Pons (tissue), 1 donor: ENCODE data around the gene GNB1L.

ENCODE experiments used
- DNase-seq: peaks from one replicate; pipeline ENCODE4 v3.0.0-alpha.2; 2016; ENCODE audit warnings: low spot score

GNB1L gene

DNA sequence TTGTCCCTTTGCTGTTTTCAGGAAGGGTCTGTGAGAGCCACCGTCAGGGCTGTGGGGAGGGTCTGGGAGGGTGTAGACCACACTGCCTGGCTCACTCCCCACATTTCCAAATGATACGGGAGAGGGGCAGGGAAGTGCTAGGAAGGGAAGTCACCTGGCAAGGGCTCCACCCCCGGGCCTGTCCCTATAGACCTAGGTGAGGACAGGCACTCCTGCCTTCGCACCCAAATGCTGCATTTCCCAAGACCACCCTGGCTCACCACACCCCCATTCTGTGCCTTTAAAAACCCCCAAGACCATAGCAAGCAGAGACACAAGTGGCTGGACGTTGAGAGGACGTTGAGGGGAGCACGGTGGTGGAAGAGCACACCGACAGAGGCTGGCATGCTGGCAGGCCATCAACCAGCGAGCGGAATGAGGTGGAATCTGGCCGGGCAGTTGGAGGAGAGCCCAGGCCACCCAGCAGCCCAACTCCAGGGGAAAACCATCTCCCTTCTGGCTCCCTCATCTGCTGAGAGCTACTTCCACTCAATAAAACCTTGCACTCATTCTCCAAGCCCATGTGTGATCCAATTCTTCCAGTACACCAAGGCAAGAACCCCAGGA is 45.7 kb downstream of the GNB1L start:
- no peak for DNase-seq

DNA sequence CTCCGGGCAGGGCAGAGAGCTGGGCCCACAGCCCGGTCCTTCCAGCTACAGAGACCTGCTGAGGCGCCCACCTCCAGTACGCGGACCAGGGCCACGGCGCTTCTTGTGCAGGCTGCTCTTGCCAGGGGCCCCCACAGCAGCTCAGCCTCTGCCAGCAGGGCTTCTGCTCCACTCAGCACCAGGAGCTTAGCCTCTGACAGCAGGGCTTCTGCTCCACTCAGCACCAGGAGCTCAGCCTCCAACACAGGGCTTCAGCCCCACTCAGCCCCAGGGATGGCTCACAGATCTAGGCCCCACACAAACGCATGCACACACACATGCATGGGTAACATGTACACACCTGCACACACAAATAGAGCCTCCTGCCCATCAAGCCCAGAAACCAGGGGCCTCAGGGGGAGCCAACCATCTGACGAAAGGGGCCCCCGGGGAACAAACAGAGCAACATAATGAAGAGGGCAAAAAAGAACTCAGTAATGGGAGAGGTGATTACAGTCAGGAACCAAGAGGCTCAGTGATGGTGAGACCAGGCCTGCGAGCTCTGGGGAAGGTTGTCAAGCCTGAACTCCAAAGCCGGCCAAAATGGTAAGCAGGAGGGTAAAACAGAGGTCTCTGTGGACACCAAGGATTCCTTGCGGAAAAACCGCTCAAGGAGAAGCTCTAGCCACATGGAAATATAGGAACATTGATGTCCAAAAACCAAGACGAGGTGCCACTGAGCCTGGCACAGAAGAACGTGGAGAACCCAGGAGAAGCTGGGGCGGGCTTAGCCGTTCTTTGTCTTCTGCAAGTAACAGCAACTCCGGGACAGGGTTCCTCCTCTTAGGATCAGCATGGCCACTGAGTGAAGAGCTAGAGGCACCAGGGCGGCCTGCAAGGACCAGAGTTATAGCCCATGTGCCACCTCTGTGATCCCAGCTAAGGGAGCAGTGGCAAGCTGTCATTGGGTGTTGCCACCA is 46.5 kb downstream of the GNB1L start:
- no peak for DNase-seq

DNA sequence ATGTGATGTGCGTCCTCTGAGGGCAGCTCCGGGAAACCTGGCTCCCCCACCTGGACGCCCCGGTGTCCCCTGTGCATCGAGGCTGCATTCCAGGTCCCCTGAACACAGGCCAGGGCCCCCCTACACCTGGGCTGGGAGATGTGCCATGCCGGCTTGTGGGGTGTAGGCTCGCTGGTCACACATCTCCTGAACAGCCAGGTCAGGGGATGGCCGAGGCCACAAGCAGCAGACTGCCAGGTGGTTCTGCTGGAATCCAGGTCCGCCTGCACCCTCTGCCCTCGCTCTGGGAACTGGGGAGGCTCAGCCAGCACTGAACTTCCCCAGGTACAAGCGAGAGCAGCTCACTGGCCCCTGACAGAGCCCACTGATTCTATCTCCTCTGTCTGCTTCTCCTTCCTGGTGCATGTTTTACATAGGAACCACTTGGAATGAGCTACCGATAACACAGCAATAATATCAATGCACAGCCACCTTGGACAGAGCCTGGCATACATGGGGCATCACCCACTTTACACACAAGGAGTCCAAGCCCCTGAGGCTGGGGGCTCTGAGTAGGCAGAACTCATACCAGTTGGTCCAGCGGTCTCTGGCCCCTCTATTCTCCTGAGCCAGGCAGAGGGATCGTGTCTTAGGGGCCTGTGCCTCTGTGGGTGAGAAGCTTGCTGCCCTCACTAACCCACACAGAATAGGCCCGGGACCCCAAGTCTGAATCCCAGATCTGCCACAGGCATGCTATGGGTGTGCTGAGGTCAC is 47.3 kb downstream of the GNB1L start:
- DNase-seq, result no peak

DNA sequence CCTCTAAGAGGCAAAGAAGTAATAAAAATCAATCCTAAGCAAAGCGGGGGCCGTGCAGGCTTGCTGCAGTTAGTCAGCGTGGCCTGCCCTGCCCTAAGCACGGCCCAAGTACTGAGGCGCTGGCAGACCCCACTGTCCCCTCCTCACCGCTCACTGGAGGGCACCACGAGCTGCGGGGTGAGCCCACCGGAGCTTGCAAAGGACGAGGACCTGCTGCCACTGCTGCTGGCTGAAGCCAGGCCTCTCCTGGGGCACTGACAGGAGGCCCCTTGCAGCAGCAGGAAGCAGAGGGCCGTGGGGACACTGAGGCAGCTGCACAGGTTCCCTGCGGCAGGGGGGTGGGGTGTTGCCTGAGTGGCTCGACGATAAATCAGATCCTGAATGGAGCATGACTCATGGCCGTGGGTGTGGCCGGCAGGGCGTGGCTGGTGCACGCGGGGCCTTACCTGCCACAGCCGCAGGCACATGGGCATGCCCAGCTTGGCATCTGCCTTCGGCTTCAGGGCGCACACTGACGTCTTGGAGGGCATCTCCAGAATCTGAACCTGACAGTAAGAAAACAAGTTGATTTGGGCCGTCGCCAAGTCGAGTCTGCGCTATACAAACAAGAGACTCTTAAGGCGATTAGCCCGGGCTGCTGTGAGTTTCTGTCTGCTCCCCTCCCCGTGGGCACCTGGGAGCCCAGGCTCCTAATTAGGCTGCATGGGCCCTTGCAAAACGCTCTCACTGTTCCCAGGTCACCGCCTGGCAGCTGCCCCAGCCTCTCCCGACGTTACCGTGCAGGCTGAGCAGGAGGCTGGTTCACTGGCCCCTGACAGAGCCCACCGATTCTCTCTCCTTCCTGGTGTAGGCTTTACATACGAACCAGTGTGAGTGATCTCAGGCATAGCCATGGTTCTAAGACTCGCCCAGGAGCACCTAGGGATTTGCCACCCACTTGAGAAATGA is 48.2 kb downstream of the GNB1L start:
- no peak for DNase-seq

DNA sequence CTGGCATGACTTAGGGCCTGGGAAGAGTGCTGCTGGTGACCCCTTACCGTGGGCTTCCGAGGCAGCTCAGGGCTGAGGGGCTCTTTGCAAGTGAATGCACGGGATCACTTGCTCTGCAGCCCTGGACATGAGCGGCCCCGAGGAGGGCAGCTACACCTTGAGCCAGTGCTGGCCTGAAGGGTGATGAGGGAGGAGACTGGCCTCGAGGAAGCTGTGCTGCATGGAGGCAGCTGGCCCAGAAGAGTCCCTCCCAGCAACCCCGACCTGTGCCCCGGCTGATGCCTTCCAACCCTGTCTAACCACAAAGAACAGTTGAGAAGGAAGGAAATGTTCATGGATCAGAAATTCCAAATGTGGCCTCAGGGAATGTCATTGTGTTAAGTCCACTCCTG is 48.9 kb downstream of the GNB1L start:
- no peak for DNase-seq

DNA sequence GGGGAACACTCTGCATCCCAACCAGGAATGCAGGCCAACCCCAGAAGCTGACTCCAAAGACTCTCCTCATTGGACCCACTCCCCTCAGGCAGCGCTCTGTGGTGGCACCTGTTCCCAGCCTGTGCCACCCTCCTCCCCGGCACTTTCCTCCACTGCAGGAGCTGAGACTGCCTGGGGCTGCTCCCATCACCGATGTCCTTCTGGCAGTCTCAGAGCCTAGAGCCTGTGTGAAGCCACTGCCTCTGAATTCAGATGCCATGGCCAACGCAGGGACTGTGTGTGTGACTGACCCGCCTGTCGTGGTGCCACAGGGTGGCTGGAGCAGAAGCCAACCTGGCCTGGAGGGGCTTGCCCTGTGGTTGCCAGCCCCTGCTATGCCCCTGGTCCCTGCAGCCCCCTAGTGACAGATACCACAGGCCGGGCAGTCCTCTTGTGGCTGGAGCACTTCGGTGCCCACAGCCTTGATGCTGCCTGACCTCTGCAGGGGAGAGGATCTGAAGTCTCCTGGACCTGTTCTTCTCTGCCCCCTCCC is 50.9 kb downstream of the GNB1L start:
- no peak for DNase-seq

DNA sequence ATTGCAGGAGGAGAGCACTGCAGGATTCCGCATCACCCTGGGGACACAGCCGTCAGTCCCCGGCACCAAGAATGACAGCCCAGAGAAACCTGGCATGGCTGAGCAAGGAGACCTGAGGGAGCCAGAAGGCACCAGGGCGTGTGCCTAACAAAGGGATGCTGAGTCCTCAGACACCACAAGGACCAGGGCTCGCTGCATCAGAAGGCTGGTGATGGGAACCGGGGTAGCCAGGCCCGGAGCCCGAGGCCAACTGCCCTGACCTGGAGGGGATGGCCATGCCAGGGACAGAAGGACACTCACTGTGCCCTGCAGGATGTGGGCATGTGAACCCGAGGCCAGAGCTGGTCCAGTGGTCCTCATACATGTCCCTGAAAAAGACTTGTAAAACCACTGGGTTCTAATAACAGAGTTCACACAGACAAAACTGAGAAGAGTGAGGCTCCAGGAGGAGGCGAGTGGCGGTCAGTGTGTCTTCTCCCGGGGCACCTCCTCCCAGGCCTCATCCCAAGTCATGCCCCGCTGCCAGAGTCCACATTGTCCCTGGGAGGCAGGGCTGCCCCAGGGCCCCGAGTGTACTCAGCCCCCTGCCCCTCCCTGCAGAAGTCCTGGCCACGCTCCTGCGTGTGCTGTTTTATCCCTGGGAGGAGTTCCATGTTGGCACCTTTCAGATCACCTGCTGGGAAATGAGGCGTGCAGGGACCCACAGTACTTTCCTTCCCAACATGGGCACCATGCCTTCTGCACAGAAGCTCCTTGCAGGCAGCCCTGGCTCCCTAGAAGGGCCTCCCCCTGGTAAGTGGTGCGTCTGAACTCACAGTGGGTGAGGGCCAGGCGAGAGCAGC is 51.6 kb downstream of the GNB1L start:
- no peak for DNase-seq

DNA sequence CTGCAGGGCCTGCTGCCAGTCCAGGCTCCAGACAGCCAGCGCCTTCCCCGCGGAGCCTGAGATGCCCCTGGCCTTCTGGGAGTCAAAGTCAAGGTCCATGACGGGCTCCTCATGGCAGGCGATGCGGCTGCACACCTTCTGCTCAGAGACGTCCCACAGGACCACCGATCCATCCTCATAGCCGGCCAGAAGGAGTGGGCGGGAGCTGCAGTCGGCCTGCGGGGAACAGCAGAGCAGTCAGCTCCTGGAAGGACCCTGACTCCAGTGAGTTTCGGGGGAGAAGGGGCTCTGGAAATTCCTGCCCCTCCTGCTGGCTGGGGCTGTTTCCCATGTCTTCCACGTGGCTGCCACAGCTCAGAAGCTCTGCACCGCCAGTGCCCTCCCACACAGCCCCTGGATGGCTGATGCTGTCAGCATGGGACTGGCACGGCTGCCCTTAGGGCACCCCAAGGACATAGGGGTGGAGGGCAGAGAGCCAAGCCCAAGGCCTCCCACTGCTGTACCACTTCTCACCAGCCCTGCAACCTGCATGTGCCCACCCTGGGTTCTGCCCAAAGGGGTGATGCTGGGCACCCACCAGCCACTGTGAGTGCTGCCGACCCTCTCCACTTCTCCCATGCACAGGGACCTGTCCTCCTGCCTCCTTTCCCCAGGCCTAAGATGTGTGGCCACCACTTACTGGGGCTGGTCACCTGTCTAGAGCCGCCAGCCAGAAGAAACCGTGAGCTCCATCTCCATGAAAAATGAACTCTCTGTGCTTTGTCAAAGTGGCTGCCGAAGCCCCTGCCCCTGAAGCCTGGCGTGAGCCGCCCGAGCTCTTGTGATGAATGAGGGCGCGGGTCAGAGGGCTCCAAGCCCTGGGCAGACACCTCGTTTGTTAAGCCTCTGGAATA is 52.4 kb downstream of the GNB1L start:
- no peak for DNase-seq

DNA sequence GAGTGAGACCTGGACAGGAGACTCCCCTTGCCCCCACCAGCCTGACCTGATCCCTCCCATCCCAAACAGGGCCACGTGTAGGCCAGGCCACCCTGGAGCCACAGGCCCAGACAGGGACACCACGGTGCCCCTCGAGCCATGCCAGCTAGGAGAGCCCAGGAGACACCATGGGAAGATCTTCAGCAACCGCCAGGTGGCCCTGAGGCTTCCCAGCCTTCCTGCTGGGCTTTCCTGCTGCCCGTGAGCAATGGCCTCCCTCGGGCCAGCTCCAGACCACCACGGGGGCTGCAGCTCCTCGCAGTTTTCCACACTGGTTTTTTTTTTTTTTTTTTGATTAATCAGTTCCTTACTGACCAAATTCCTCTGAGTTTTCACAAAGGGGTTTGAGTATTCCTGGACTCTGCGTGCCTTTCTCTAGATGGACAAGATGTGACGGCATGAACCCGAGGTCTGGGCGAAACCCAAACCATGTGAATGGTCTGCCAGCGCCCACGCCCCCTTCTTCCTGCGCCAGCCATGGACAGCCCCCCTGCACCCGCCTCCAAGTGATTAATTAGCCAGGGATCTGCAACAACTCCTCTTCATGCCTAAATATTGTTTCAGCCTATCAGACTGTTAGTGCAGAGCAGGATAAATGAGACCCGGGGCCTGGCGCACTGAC is 53.2 kb downstream of the GNB1L start:
- DNase-seq, result no peak

DNA sequence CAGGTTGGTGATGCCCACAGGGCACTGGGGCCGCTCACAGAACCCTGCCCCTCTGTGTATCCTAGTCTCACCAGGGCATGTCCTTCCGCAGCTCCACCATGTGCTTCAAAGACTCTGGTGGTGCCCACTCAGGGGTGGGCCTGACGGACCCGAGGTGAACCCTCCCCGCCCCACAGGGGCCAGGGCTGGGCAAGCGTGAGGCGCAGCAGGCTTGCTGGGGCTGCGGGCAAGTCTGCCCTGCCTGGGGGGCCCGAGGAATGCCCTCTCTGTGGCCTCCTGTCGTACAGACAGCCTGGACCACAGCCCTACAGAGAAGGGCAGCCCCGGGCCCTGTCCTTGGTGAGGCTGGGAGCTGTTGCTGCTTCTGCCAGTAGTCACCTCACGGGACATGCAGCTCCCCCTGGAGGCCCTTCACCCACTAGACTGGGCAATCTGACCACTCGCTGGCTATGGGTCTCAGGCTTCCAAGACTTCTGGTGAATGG is 53.9 kb downstream of the GNB1L start:
- no peak for DNase-seq

DNA sequence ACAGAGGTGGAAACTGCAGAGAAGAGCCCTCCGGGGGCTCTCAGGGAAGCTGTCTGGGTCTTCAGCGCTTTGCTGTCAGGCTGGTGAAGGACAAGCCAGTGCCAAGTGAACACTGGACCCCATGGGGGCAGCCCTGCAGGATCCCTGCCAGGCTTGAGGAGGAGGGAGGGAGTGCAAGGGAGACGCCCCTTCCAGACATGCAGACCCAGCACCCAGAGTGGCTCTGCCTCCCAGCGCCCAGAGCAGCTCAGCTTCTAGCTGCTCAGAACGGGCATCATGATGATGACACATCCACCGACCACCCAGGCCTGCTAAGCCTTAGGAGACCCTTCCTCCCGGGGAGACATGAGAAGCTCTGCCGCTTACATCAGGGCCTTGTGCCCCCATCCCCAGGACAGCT is 54.4 kb downstream of the GNB1L start:
- no peak for DNase-seq

DNA sequence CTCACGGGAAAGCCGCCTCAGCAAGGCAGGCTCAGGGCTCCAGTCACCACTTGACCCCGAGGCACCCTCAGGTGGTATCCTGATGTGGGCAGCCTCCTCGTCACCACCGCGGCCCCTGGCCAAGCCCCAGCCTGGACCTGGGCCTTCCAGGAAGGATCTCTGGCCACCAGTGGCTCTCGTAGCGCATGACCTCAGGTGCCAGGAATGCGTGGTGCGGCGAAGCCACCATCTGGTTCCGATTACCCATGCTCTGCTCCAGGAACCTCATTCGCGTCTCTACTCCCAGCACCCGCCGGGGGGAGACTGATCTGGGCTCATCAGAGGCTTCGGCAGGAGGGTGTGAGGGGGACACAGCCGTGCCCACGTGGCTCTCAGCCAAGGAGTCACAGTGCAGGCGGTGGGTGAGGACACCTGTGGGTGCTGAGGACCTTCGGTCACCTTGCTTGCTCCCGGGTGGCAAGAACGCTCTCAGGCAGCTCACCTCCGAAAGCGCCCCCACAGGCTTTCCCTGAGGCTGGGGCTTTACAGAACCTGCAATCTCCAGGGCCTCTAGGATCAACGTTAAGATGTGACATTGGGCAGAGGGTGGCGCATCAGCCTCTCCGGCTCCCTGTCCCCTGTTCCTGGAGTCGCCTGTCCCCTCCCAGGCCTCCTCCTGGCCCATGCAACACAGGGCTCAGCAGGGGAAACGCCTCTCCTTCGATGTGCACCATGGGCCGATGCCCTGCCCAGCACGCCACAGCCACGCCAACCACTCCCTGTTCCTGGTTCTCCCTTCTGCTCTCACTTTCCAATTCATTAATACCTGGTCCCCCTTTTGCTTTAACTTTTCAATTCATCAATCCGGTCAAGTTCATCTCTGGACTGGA is 55.1 kb downstream of the GNB1L start:
- DNase-seq, result no peak

DNA sequence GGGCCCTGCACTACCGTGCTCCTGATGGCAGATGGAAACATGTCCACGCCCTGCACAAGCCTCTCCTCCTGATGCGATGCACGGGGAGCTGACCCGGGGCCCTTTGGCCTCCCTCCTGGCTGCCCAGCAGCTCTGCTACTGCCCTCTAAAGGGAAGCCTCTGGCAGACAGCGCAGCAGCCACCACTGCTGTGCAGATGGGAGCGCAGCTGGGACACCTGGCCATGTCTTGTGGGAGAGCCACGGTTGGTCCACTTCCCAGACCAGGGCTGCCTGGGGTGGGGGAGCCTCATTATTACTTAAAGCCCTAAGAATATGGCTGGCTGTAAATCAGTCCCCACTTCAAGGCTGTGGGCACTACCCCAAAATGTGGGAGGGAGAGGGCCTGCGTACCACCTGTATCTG is 55.8 kb downstream of the GNB1L start:
- DNase-seq, result no peak

DNA sequence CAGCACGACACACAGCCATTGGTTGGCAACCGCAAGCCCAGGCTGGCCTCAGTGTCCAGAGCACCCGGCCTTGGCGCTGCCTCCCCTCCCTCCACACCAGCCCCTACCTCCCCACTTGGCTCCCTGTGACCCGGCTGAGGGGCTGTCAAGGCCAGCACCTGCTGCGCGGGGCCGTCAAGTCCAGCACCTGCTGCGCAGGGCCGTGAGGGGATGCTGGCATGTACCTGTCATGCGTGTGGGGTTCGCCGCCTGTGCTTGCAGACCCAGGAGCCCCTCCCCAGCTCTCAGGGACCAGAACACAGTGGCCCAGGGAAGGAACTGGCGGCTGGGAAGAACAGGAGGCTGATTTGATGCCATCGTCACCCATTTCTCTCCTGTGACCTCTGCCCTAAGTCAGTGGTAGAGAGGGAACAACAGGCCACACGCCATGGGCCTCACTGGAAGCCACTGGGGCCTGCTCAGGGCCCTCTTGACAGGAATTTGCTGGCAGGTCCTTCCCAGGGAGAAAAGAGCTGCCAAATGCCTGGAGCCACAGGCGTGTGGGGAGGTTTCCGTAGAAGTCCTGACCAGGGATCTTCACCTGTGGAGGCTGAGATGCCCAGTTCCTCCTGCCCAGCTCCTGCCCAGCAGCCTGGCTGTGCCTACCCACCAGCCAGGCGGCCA is 56.5 kb downstream of the GNB1L start:
- DNase-seq, result no peak

DNA sequence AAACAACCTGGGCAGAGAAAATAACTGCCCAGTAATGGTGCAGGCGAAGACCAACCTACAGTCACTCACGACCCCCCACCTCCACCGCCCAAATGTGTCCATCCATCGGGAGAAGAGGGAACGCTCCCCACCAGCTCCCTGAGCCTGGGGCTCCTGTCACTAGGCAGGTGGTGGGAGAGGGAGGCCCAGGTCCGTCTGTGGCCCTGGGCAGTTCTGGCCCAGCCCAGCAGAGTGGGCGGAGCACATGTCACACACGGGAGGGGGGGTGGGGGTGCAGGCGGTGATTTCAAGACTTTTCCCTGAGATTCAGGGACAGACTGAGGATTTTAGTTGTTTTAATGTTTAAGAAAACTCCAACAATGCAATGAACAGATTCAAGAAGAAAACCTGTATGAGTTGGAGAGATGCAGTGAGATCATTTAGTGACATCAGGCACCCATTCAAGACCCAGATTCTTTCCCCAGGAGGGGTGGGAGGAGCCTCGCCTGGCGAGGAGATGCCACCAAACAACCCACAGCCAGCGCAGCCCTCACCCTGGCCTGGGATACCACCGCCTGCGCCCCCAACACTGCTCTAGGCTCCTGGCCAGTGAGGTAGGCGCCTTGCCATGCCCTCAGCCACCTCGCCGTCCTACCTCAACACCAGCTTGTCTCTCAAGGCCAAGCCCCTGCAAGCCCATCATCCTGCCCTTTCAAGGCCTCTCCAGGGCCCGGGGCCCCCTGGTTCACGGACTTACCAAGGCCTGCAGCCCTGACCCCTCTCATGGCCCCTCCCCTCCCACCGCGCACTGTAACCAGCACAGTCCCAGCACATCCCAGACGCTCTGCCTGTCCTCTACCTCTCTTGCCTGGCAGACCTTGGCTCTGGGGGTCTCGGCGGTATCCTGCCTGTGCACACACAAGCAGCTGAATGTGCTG is 57.3 kb downstream of the GNB1L start:
- DNase-seq, result no peak

DNA sequence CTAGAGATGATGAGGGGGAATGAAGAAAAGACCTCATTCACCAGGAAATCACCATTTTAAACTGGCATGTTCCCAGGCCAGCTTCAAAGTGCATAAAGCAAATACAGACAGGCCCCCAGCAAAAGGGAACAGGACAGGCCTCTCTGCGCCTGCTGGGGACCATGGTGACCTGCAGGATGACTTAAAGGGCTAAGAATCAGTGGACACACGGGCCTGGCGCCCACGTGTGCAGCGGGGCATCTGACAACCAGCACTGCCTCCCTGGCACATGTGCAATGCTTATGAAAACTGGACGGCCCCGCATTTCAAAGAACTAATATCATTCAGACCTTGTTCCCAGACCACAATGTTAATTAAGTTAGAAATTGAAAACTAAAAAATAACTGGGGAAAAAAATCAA is 58.5 kb downstream of the GNB1L start:
- no peak for DNase-seq
